ENCODE data around the gene SLC9A3. TPM values are rescaled to one million over a fixed set of nuclear protein-coding genes. Genes with fewer than 3 reads are reported as not detected.

Gene SLC9A3
- total RNA-seq, 6 donors from 2014 or later = 1.0 to 4.1 (median 1.9) TPM

- DNase-seq (peak; percentile 22 to 48), ATAC-seq (ENCODE audit: low FRiP score in 2 of 2) (peak in 1 of 2 donors; percentile 33)
- H3K27ac ChIP-seq = peak overlapping the region in 1 of 4 donors; percentile 18
These were observed 65.5 kb downstream of the SLC9A3 start for GRCh38 chr5:458547-459353.

GRCh38 chr5:457195-457961, 66.9 kb downstream of the SLC9A3 start:
- DNase-seq = peak; percentile 18 to 41
- no peak overlapping the region for H3K27ac ChIP-seq
- 85 to 95% methylated on average over 4 to 19 of the region's 19 CpGs for WGBS, 2 donors
- H3K4me1 ChIP-seq = peaks cover 0 to 4% (median 0%) of the 10 kb centered on the region in 4 donors
- H3K27me3 ChIP-seq = no peaks in the 10 kb centered on the region
- H3K36me3 ChIP-seq = peaks cover 23 to 96% (median 84%) of the 10 kb centered on the region in 4 donors
- no peaks in the 10 kb centered on the region for H3K9me3 ChIP-seq
- no peak for TF ChIP-seq CTCF (IDR thresholded peaks at IDR 0.05)
- TF ChIP-seq POLR2A (IDR thresholded peaks at IDR 0.05) = no peak
- TF ChIP-seq EP300 (IDR thresholded peaks at IDR 0.05) = no peak
- TF ChIP-seq POLR2AphosphoS5 (IDR thresholded peaks at IDR 0.05) = no peak
- H3K4me3 ChIP-seq = no peak overlapping the region
- no peak for ATAC-seq (ENCODE audit: low FRiP score in 2 of 2)

More at GRCh38 chr5:458547-459353, 65.5 kb downstream of the SLC9A3 start:
- TF ChIP-seq CTCF (IDR thresholded peaks at IDR 0.05) (no peak), POLR2A (IDR thresholded peaks at IDR 0.05) (no peak), EP300 (IDR thresholded peaks at IDR 0.05) (no peak), POLR2AphosphoS5 (IDR thresholded peaks at IDR 0.05) (no peak)
- Histone ChIP-seq H3K27me3 (no peaks in the 10 kb centered on the region), H3K4me3 (no peak overlapping the region), H3K36me3 (peaks cover 21 to 96% (median 80%) of the 10 kb centered on the region in 4 donors), H3K4me1 (no peaks in the 10 kb centered on the region), H3K9me3 (no peaks in the 10 kb centered on the region)
- 81 to 83% methylated on average over 17 of the region's 17 CpGs for WGBS, 2 donors

GRCh38 chr5:456351-457194, 67.7 kb downstream of the SLC9A3 start:
- no peak overlapping the region for H3K27ac ChIP-seq
- no peaks in the 10 kb centered on the region for H3K27me3 ChIP-seq
- 85 to 94% methylated on average over 16 to 28 of the region's 28 CpGs for WGBS, 2 donors
- ATAC-seq (ENCODE audit: low FRiP score in 2 of 2) = no peak
- no peak for TF ChIP-seq POLR2A (IDR thresholded peaks at IDR 0.05)
- TF ChIP-seq CTCF (IDR thresholded peaks at IDR 0.05) = no peak
- no peak for TF ChIP-seq EP300 (IDR thresholded peaks at IDR 0.05)
- TF ChIP-seq POLR2AphosphoS5 (IDR thresholded peaks at IDR 0.05) = no peak
- H3K4me3 ChIP-seq = no peak overlapping the region
- H3K36me3 ChIP-seq = peaks cover 22 to 96% (median 79%) of the 10 kb centered on the region in 4 donors
- H3K4me1 ChIP-seq = peaks cover 0 to 4% (median 0%) of the 10 kb centered on the region in 4 donors
- H3K9me3 ChIP-seq = peaks cover 4 to 7% (median 7%) of the 10 kb centered on the region in 4 donors
- DNase-seq = peak; percentile 14 to 58

GRCh38 chr5:455806-456205, 68.4 kb downstream of the SLC9A3 start:
- Histone ChIP-seq H3K27me3 (no peaks in the 10 kb centered on the region), H3K9me3 (peaks cover 4 to 10% (median 8%) of the 10 kb centered on the region in 4 donors), H3K36me3 (peaks cover 27 to 100% (median 78%) of the 10 kb centered on the region in 4 donors), H3K4me3 (no peak overlapping the region), H3K27ac (no peak overlapping the region), H3K4me1 (peaks cover 0 to 4% (median 0%) of the 10 kb centered on the region in 4 donors)
- ATAC-seq (ENCODE audit: low FRiP score in 2 of 2) (no peak), DNase-seq (peak in 1 of 2 donors; percentile 10)
- WGBS, 2 donors = 93 to 94% methylated on average over 11 of the region's 11 CpGs
- TF ChIP-seq POLR2A (IDR thresholded peaks at IDR 0.05) (no peak), POLR2AphosphoS5 (IDR thresholded peaks at IDR 0.05) (no peak), EP300 (IDR thresholded peaks at IDR 0.05) (no peak), CTCF (IDR thresholded peaks at IDR 0.05) (no peak)
